ENCODE data around the gene TOMM6. TPM values are rescaled to one million over a fixed set of nuclear protein-coding genes. Genes with fewer than 3 reads are reported as not detected.
"Not testable (repeated sequence)": the region's sequence is repeated elsewhere in the genome, so short reads cannot be mapped to it uniquely, and the experiment has no call there.

The TOMM6 gene
- total RNA-seq, 1 donor from 2014 or later: 72.3 TPM

- no peak for DNase-seq (ENCODE audit: low spot score)
- ATAC-seq: no peak
Observed at GRCh38 chr6:41759905-41760579, 27.5 kb upstream of the TOMM6 start.

GRCh38 chr6:41763470-41763869 lies 24.0 kb upstream of the TOMM6 start:
- DNase-seq (ENCODE audit: low spot score): no peak
- no peak for ATAC-seq

- not testable (repeated sequence) for DNase-seq (ENCODE audit: low spot score); ATAC-seq
Observed at GRCh38 chr6:41766043-41766664, 21.3 kb upstream of the TOMM6 start.

- peak; percentile 72 for ATAC-seq
- no peak for DNase-seq (ENCODE audit: low spot score)
Observed at GRCh38 chr6:41767112-41767833, 20.2 kb upstream of the TOMM6 start.

GRCh38 chr6:41768545-41769308 lies 18.8 kb upstream of the TOMM6 start:
- DNase-seq (ENCODE audit: low spot score): no peak
- ATAC-seq: no peak

- no peak for ATAC-seq
Observed at GRCh38 chr6:41769376-41769775, 18.1 kb upstream of the TOMM6 start.

GRCh38 chr6:41770381-41771057 lies 17.0 kb upstream of the TOMM6 start:
- ATAC-seq (no peak), DNase-seq (ENCODE audit: low spot score) (no peak)

More at GRCh38 chr6:41769376-41769775, 18.1 kb upstream of the TOMM6 start:
- no peak for DNase-seq (ENCODE audit: low spot score)

GRCh38 chr6:41771058-41771983 lies 16.2 kb upstream of the TOMM6 start:
- DNase-seq (ENCODE audit: low spot score) (no peak), ATAC-seq (no peak)

GRCh38 chr6:41774841-41775240 lies 12.7 kb upstream of the TOMM6 start:
- ATAC-seq (no peak), DNase-seq (ENCODE audit: low spot score) (no peak)

- ATAC-seq: no peak
- DNase-seq (ENCODE audit: low spot score): no peak
Observed at GRCh38 chr6:41775293-41775882, 12.1 kb upstream of the TOMM6 start.

GRCh38 chr6:41777551-41778285 lies 9.8 kb upstream of the TOMM6 start:
- DNase-seq (ENCODE audit: low spot score): no peak
- no peak for ATAC-seq

- DNase-seq (ENCODE audit: low spot score): no peak
- ATAC-seq: no peak
Observed at GRCh38 chr6:41778895-41779294, 8.6 kb upstream of the TOMM6 start.

GRCh38 chr6:41779336-41779735 lies 8.2 kb upstream of the TOMM6 start:
- DNase-seq (ENCODE audit: low spot score) (peak; percentile 52), ATAC-seq (no peak)

- DNase-seq (ENCODE audit: low spot score) (peak; percentile 99), ATAC-seq (peak; percentile 88)
Observed at GRCh38 chr6:41779788-41780550, 7.5 kb upstream of the TOMM6 start, which contains the start of gene FRS3. Gene FRS3, minus strand, starts transcription at chr6:41779900. Its CDS starts 2,913 bp downstream, at chr6:41776987.

- peak; percentile 72 for ATAC-seq
- DNase-seq (ENCODE audit: low spot score): peak; percentile 85
Observed at GRCh38 chr6:41780551-41781365, 6.7 kb upstream of the TOMM6 start, which contains the start of gene PRICKLE4. Gene PRICKLE4, plus strand, starts transcription at chr6:41780782. Its CDS starts 2,692 bp downstream, at chr6:41783474.

- ATAC-seq (peak; percentile 4), DNase-seq (ENCODE audit: low spot score) (no peak)
Observed at GRCh38 chr6:41781366-41781730, 6.1 kb upstream of the TOMM6 start.
